Measurements from ENCODE around the gene SH2D7.

SH2D7 gene

DNA sequence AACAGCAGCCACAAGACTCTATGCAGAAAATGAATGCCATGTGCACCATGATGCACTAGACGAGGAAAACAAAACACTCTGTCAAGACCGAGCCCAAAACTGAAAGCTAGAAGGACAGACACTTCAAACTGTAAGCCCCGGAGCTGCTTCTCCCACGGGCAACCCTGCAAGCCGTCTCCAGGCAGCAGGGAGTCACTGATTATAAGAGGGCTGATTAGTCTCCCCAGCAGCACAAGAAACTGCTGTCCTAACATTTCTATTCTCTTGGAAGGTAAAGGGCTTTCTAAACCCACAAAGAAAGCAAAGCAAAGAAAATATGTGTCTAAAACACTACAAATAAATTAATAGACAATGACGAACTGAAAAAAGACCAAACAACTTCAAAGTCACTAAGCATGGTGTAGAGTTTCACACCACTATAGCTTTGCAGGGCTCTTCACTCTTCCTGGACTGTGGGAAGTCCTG, 30.4 kb upstream of the SH2D7 start:
- FAIRE-seq, result no peak

GRCh38 chr15:78063217-78063616, 29.1 kb upstream of the SH2D7 start:
- no peak for FAIRE-seq

GRCh38 chr15:78063970-78064385, 28.4 kb upstream of the SH2D7 start:
- FAIRE-seq, result no peak

- no peak for FAIRE-seq
Measured at GRCh38 chr15:78064544-78064943, 27.8 kb upstream of the SH2D7 start.

GRCh38 chr15:78065284-78065872, 27.0 kb upstream of the SH2D7 start:
- FAIRE-seq, result no peak

DNA sequence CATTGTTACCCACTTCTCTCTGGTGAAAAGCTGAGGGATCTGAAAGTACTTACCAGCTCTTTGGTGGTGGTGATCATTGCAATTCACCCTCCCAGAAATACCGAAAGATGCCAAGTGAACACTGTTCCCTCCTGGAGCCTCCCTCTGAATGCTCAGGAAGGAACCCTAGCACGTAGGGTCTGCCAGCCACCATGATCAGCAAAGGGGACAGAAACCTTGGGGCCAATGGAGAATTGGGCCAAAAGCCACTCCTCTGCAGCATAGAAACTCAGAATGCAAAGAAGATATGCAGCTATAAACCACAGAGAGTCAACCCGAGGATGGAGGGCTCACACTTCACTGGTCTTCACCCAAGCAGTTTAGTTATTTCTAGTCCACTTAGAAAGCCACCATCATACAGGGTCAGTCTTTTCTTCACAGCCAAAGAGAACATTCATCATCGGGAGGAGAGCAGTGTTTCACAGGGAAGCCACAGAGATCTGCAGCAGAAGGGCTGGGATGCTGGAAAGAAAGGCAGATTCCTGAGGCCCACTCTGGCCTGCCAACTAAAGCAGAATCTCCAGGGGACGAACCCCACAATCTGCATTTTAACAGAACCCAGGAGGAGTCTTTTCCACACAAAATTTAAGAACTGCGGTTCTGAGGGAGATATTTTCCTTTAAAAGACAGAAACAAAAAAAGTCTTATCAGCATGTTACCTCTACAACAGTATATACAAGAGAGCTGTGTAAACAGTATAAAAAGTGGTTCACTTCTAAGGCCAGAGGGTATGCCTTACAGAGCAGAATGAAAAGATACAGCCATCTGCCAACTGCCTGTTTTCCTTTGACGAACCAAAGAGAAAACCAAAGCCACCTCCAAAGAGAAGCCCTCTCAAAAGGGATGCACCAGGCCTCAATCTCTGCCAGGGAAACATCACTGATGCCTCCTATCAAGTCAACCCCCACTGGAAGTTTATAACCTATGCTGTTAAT, 26.1 kb upstream of the SH2D7 start:
- no peak for FAIRE-seq

GRCh38 chr15:78067328-78068228, 24.8 kb upstream of the SH2D7 start:
- FAIRE-seq, result no peak

DNA sequence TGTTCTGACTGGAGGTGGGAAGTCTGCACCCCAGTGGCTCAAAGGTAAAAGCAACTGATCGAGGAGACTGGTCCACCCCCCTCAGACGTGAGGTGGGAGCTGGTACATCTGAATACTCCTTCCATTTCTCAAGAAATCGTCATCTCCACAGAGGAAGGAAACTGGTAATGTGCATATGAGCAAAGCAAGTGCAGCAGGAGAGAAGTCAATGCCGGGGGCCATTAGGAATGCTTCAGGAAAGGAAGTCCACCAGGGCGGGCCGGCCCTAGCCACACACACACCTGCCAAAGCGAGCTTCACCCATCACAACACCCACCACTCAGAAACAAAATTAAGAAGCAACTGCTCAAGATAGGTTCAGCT, 23.3 kb upstream of the SH2D7 start:
- no peak for FAIRE-seq

DNA sequence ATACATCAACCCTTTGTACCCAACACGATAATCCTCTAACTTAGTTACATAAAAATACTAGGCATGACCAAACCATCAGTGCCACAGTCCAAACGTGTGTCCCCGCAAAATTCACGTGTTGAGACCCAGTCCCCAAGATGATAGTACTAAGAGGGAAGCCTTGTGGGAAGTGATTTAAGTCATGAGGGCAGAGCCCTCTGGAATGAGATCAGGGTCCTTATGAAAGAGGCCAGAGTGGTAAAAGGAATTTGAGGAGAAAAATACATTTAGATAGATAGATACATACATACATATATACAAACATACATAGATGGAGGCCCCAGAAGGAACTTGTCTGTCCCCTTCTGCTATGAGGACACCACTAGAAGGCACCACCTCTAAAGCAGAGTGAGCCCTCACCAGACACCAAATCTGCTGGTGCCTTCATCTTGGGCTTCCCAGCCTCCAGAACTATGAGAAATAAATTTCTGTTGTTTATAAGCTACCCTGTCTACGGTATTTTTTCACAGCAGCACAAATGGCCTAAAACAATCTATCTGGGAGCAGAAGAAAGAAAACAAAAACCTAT, 22.8 kb upstream of the SH2D7 start:
- FAIRE-seq, result no peak

DNA sequence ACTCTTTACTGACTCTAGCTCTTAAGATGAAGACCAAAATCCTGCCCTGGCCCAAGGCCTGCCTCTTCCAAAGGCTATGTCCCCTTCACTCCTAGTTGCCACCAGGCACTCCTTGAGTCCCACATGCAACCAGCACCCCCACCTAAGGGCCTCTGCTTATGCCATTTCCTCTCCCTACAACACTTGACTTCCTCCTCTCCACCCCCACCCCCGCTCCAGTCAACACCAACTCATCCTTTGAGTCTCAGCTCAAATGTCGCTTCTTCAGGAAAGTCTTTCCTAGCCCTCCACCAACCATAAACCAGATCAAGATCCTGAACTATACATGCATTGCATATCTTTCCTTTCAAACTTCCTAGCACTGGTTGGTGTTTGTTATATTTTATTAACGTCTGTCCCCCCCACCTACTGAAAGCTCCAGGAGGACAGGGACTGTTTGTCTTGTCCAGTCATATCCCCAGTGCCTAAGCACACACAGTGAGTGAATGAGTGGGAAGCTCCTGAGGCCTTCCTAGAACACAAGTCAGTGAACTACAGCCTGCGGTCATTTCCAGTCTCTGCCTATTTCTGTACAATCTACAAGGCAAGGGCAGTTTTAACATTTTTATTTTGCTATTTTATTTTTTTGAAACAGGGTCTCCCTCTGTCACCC, 22.2 kb upstream of the SH2D7 start:
- no peak for FAIRE-seq

GRCh38 chr15:78071383-78071782, 21.0 kb upstream of the SH2D7 start:
- FAIRE-seq, result no peak

- no peak for FAIRE-seq
Measured at GRCh38 chr15:78072080-78072892, 20.1 kb upstream of the SH2D7 start.

- FAIRE-seq, result no peak
Measured at GRCh38 chr15:78073046-78073787, 19.1 kb upstream of the SH2D7 start.

DNA sequence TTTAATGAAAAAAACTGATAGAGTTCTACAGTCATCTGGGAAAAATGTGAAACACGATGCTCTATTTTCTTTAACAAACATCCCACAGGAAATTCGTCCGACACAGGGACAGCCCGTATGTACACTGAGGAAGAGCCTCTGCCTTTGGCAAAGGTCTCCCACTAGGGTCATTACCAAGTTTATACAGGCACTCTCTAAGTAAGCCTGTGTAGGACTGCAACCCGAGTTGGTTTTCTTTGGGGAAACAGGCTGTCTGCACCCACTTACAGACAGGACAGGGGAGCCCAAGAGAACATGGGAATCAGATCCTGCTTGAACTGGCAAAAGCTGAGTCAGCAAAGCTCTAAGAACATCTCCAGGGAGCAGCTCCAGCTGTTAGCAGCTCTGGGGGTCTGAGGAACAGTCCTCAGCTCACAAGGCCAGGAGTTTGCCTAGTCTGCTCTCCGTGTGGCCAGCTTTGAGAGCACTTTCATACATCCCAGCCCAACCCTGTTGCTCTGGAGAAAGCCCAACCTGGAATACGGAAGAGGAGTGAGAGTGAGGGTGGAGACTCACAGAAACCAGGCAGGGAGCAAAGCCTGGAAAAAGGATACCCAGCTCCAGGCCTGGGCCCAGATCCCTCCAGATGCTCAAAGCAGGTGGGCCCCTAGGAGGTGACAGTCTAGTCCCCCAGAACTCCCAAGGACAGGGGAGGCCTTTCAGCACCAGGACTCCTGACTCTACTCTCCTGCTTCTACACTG, 16.7 kb upstream of the SH2D7 start:
- no peak for FAIRE-seq

DNA sequence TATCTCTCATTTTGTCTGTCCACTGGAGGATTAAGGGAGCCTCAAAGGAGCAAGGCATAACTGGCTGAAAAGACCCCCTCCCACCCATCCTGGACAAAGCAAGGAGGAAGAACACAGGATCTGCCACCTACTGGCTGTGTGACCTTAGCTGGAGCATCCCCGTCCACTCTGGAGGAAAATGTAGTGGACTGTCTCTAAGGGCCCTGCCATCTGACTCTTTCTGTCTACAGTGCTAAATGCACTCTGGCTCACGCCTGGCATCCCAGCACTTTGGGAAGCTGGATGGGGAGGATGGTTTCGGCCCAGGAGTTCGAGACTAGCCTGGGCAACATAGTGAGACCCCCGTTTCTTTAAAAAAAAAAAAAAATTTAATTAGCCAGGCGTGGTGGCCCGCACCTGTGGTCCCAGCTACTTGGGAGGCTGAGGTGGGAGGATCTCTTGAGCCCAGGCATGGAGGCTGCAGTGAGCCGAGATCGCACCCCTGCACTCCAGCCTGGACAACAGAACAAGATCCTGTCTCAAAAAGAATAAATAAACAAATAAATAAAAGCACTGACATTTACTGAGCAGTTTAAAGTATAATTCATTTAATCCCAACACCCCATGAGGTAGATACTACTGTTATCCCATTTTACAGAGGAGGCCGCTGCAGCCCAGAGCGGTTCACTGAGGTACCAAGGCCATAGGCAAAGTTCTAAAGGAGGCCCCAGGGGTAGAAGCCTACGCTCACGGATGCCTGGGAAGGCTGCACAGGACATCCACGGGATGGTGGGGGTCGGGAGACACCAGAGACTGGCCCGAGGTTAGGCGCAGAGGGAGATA, 15.9 kb upstream of the SH2D7 start:
- no peak for FAIRE-seq

GRCh38 chr15:78077053-78077870, 15.1 kb upstream of the SH2D7 start, which contains the start of gene TBC1D2B:
Gene TBC1D2B, minus strand, starts transcription at chr15:78077711. Its CDS starts 59 bp downstream, at chr15:78077652.
- no peak for FAIRE-seq

DNA sequence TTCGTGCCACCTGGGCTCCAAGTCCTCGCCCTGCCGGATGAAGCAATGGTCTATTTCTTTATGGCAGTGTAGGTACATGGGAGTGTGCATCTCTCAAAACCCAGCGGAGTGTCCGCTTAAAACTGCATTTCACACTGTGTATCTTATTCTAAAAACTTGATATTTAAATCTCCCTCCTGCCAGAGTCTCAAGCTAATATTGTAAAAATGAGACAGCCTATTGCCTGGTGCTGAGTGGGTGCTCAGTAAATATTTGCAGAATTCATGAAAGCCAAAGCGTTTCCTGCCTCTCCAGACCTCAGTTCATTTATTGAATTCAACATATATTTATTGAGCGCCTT, 14.5 kb upstream of the SH2D7 start:
- no peak for FAIRE-seq
